Measurements from ENCODE around the gene KCTD16.

KCTD16 gene

DNA sequence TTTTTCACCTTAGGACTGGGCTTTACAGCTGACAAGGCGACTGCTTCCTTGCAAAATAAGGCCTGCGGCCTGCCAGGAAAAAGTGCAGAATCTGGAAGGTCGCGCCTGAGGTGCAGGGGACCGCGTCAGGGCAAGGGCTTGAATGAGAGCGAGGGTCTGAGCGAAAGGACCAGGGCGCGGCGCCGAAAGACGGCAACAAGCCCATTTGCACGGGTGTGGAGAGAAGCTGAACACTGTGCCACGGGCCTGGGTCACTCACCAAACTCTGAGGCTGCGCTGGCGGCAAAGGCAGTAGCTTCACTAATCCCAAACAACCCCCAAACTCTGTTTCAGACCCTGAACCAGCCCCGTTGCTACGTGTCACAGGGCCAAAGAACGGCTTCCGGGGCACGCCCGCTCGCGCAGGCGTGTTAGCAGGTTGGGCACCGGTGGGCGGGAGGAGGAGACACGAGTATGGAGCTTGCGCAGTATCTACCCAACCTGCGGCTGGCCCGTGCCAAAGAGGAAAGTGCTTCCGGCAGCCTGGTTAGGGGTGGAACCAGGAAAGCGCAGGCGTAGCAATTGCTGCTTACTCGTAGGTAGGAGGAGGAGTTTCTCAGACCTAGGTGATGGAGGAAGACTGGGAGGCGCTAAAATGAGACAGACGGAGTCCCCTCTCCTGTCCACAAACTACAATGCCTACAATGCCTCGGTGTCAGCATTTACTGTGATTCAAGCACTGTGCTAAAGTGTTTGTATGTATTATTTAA, at the start of gene KCTD16, which contains the start of gene YIPF5:
Gene KCTD16 (plus strand): TSS at position 598 of the 749 bp plus-strand sequence.
Gene YIPF5 (minus strand): TSS at position 384 of the 749 bp plus-strand sequence. CDS start 704 bp downstream, outside the sequence.
- DNase-seq: peak; percentile 93

DNA sequence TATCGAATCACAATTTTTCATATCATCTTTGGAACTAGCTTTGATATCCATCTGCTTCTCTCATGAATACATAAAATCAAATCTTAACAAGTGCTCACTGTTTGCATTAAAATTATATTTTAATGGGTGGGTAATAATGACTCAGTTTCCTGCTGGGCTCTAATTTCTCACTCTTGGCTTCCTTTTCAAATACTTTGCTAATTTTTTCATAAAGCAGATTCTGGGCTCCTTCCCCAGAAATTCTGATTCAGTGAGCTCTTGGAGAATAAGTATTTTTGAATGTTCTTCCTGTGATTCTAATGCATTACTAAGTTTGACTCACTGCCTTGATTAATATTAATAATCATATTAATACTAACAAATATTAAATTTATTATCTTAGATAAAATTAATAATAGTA, 49.1 kb upstream of the KCTD16 start:
- no peak for DNase-seq

DNA sequence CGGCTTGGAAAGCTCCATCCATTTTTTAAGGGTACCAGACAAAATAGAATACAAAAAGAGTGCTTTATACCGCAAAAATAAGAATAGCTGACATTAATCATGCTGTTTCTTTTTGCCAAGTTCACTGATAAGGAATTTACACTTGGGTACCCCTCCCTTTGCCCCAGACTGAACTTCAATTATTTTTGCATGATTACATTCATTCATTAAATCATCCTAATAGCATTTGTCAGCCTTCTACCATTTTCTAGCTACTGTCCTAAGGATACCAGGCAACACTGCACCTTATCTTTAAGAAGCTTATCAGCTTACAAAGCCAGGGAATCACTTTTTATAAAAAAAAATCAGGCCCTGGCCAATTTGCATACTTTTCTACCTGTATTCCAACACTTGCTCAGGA, 48.6 kb upstream of the KCTD16 start:
- DNase-seq: no peak

DNA sequence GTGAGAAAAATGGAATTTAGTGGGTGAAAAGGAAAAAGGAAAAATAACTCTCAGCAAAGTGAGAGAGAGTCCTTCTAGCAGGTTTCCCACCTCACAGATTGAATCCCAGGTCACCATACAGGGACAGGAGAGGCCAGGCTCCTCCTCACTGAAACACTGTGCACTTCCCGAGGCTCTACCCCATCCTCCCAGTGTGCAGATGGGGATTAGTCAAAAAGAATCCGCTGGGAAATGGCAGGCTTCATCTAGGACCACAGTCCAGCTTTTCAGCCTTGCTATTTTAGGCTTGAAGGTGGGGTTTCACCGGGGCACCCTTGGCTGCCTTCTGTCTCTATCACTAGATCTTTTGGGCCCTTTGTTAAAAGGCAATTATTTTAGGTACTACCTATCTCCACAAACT, 48.0 kb upstream of the KCTD16 start:
- no peak for DNase-seq

DNA sequence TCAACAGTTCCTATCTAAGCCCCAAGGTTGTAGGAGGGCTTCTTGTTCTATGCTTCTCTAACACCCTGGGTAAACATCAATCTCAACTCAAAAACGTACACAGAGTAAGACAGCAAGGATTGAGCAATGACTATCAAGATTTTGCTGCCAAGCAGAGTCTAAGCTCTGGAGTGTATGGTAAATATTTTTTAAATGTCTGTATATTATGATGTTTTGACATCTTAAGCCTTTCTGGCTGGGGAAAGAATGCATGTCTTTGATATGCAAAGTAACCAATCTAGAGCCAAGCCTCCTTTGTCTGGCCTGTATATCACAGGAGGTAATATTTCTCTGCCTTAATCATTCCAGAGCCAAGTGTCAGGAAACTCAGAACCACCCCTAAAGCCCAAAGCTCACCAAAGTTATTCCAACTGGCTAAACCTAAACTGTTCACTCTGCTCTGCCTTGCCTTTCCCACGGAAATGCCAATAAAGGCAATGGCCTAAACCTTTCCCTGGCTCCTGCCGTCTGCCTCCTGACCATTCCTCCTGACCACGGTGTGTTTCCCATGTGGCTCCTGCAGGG, 45.4 kb upstream of the KCTD16 start:
- no peak for DNase-seq

DNA sequence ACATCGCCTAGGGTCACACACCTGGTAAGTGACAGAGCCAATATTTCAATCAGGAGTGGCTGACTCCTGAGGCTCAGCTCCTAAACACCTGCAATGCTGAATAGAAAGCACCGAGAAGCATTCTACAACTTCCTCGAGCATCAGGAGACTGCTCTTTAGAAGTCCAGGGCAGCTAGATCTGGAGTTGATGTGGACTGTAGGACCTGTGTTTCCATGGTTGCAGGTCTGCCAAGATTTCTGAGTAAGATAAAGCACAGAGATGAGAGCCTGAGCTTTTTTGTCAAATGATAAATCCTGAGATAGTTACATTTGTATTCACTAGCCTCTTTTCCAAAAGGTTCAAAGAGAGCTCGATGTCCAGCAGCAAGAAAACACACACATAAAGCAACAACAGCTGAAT, 44.0 kb upstream of the KCTD16 start:
- DNase-seq: no peak

GRCh38 chr5:144128844-144129243, 41.8 kb upstream of the KCTD16 start:
- DNase-seq: no peak

DNA sequence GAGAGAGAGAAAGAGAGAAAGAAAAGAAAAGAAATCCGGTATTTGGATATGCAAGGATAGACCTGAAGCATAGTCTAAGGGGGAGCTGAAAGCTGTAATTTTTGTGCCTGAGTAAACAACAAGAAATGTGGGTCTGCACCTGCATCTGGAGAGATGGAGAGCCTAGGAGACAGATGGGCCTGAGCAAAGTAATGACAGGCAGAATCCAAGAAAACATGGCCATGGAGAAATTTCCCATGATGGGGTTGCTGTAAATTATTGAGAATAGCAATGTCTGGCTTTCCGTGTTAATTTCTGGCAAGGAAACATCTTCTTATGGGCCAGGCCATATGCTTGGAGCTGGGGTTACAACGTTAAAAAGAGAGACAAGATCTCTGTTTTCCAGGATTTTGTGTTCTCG, 40.4 kb upstream of the KCTD16 start:
- peak; percentile 54 for DNase-seq

DNA sequence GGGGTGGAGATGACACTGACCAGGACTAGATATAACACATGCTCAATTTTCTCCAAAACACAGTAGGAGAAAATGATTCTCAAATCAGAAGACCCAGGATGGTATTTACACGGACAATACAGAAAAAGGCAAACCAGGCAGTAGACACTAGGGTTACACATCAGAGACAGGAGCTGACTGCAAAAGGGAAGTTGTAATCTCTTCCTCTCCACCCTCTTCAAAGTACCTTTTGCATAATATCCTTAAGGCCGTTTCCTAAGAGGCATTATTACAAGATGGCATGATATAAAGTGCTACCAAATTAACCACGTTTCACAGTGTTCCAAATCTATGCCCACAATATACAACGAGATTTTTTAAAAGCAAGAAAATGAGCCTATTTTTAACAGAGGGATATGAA, 39.4 kb upstream of the KCTD16 start:
- no peak for DNase-seq

DNA sequence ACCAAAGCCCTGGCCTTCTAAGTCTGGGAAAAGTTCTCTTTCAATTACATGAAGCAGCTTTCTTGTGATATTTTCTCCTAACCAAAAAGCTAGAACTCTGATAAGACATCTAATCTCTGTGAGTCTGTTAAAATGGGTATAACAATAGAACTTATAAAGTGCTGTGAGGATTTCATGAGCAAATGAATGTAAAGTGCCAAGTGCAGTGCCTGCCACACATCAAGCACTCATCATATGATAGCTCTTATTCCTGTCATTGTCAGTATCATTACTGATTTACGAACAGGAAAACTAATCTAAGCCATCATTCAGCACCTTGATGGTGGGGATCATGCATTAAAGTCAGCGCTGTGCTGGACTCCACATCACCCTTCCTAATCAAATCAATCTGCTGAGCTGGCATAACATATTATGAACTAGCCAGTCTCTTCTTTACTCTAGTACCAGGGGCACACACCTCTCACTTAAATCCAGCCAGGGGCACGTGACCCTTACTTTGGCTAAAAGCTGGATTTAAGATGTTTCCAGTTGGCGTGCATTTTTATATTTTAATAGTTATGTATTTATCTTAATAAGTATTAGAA, 37.5 kb upstream of the KCTD16 start:
- DNase-seq: no peak

GRCh38 chr5:144134194-144134826, 36.4 kb upstream of the KCTD16 start:
- DNase-seq: no peak

DNA sequence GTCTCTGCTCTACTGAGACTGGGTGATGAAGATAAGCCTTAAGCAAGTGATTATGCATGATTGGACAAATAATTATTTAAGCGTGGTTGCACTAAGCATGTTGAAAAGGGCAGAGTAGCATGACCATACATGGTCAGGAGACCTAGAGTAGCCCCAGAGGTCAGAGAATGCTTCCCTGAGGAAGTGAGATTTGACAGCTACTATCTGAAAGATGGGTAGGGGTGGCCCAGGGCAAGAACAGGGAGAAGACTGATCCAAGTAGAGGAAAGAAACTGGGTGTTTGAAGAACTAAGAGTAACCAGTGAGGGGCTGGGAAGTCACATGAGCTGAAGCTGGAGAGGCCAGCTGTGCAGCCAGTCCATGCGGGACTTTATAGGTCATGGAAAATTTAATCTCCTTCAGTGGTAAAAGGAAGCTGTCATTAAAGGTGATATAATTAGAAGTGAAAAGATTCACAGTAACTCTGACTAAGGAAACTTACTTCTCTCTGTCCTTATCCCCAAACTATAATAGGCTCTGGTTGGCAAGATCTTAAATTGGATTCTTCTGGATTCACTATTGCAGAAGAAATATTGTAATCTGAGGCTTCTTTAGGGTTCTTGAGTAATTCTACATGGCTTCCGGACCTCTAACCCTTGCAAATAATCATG, 35.4 kb upstream of the KCTD16 start:
- DNase-seq: no peak

- DNase-seq: no peak
Measured at GRCh38 chr5:144139586-144139985, 31.1 kb upstream of the KCTD16 start.

DNA sequence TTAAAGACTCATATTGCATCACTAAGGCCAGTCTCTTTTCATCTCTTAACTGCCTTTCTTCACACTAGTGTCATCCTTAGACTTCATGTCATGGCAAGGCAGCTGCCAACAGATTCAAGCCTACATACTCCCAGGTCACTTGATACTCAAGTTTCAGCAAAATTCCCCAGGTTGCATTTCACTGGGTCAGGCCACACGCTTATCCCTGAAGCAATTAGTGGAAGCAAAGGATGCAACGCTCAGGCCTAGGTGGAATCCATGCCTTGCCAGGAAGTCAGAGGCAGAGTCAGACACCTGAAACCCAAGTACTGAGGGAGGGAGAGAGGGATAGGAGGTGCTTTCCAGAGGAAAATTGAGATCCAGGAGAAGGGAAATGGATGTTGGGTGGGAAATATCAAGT, 29.1 kb upstream of the KCTD16 start:
- no peak for DNase-seq

DNA sequence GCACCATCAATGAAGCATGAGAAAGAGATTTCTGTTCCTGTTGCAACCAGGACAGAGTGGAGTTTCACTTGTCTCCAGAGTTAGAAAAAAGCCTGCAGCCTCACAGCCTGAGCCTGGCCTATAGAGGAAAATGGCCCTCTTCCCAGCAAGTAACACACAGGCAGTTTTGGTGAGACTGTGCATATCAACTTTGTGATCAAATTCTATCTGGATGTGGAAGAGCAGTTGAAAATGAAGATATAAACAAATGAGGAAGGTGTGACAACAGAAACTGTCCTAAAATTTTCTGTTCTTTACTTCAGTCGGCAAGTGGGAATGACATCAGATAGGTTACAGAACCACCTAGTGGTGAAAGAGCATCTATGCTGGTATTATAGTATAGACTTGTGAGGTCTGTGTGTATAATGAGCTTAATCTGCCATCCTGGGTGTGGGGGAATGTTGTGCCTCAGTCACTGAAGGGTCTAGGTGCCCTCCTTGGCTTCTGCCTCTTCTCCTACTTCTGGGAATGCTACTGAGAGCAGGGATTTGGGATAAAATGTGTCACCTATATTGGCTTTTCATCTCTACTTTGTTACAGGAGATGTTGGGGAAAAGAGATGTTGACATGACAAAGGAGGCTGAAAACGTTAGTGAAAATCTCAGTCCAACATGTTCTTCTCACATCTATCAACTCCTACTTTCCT, 28.4 kb upstream of the KCTD16 start:
- DNase-seq: peak; percentile 20

- DNase-seq: no peak
Measured at GRCh38 chr5:144142824-144143162, 27.9 kb upstream of the KCTD16 start.

DNA sequence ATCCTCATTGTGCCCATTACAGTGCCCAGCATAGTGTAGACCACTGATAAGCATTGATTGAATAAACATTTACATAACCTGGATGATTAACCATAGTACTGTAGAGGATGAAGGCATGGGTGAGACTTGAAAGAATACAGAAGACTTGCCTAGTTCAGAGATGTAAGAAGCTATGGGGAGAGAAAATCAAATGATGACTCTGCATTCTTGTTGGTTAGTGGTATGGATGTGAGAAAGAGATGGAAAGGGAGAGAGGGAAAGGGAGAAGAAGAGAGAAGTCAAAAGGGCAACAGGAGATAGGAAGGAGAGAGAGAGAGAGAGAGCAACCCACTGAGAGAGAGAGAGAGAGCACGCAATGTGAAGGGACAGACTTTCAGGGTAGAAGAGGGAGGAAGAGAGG, 27.0 kb upstream of the KCTD16 start:
- no peak for DNase-seq

DNA sequence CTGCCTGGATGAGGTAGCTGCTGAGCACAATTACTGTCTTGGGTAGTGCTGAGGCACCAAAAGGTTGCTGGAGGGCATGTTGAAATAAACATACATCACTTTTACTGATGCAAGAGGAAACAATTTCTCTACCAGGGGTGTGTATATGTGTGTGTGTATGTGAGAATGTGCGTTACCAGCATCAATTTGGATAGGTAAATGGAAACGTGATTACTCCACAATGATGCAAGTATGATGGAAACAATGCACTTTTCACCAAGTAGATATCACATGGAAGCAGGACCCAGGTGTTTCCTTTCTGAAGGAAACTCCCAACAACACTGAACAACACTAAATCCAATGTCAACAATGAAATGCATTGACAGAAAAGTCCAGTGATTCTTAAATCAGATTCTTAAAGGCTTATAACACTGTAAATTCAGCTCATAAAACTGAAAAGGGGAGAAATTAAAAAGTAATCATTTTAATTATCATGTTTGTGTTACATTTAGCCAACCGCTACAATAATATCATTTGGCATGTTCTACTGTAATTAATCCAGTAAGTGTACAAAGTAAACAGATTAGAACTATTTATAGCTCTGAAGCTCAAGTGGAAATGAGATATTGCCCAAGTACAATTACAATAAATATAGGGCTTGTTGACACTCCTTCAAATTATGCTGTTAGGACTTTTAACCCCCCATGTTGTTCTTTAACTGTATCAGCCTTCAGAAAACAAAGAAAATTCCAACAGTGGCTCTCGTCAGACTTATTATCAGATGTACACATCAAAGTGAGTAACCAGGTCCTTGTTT, 25.5 kb upstream of the KCTD16 start:
- DNase-seq: no peak

DNA sequence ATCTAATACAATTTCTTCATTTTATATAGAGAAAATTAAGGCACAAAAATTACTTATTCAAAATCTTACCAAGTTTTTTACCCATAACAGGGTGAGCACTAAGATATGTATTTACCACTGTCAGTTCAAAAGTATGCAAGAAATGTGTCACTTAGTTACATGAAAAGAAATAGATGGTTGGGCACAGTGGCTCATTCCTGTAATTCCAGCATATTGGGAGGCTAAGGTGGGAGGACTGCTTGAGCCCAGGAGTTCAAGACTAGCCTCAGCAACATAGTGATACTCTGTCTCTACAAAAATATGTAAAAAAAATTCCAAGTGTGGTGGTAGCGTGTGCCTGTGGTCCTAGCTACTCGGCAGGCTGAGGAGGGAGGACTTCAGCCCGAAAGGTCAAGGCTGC, 19.6 kb upstream of the KCTD16 start:
- DNase-seq: no peak

GRCh38 chr5:144156767-144157171, 13.9 kb upstream of the KCTD16 start:
- DNase-seq: no peak

- no peak for DNase-seq
Measured at GRCh38 chr5:144162686-144163085, 8.0 kb upstream of the KCTD16 start.

DNA sequence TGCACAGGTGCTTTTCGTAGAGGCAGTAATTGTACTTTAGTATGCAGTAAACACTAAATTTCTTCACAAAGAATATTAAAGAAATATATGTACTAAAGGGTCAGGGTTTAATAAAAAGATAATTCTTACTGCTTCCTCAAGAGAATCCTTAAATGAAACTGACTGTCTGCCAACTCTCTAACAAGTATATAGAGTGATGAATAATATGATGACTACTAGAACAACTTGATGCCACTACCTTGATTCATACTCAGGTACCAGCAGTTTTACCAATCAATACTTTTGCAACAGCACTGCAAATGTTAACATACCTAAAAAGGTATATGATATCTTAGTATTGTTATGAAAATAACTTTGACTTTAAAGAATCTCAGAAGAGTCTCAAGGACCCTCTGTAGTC, 4.0 kb upstream of the KCTD16 start:
- no peak for DNase-seq

All from NCI-H446 treated with DMSO at 0.1 percent for 48 hours (cell line).